IPS-15b (cell line): ENCODE results near the gene ZNF324.
"Not testable (repeated sequence)": the region's sequence is repeated elsewhere in the genome, so short reads cannot be mapped to it uniquely, and the experiment has no call there.

ENCODE experiments used
- H3K27me3 ChIP-seq: one replicate; pipeline ENCODE4 v1.6.1; 2013; ENCODE audit warnings: low read length; ENCODE audit not compliant: control insufficient read depth, insufficient read depth
- H3K36me3 ChIP-seq: one replicate; pipeline ENCODE4 v1.6.1; 2013; ENCODE audit warnings: low read length; ENCODE audit not compliant: control insufficient read depth, insufficient read depth
- H3K4me1 ChIP-seq: one replicate; pipeline ENCODE4 v1.6.1; 2013; ENCODE audit warnings: mild to moderate bottlenecking, low read length; ENCODE audit not compliant: control insufficient read depth, insufficient read depth
- H3K4me3 ChIP-seq: one replicate; pipeline ENCODE4 v1.5.1; 2013; ENCODE audit warnings: low read depth, low read length
- H3K9ac ChIP-seq: one replicate; pipeline ENCODE4 v1.6.1; 2013; ENCODE audit warnings: low read depth, mild to moderate bottlenecking, low read length
- H3K9me3 ChIP-seq: one replicate; pipeline ENCODE4 v1.6.1; 2013; ENCODE audit warnings: mild to moderate bottlenecking, low read length; ENCODE audit not compliant: control insufficient read depth, insufficient read depth

Gene ZNF324

GRCh38 chr19:58484349-58484748, 17.5 kb downstream of the ZNF324 start:
- H3K9me3 ChIP-seq, H3K4me1 ChIP-seq, H3K9ac ChIP-seq, H3K4me3 ChIP-seq, H3K36me3 ChIP-seq, H3K27me3 ChIP-seq: not testable (repeated sequence)

GRCh38 chr19:58491393-58491792, 24.5 kb downstream of the ZNF324 start:
- Histone ChIP-seq H3K27me3 (no peaks in the 10 kb centered on the region), H3K36me3 (no peaks in the 10 kb centered on the region), H3K4me3 (no peak overlapping the region), H3K4me1 (no peaks in the 10 kb centered on the region), H3K9ac (no peak overlapping the region), H3K9me3 (no peaks in the 10 kb centered on the region)

- H3K4me3 ChIP-seq = no peak overlapping the region
- H3K27me3 ChIP-seq = no peaks in the 10 kb centered on the region
- no peaks in the 10 kb centered on the region for H3K9me3 ChIP-seq
- H3K4me1 ChIP-seq = no peaks in the 10 kb centered on the region
- H3K36me3 ChIP-seq = no peaks in the 10 kb centered on the region
- H3K9ac ChIP-seq = no peak overlapping the region
These were observed 25.4 kb downstream of the ZNF324 start for GRCh38 chr19:58492265-58492664.

- peak overlapping the region; percentile 85 for H3K4me3 ChIP-seq
- H3K4me1 ChIP-seq = no peaks in the 10 kb centered on the region
- H3K9ac ChIP-seq = no peak overlapping the region
- H3K36me3 ChIP-seq = no peaks in the 10 kb centered on the region
- no peaks in the 10 kb centered on the region for H3K9me3 ChIP-seq
- H3K27me3 ChIP-seq = no peaks in the 10 kb centered on the region
These were observed 30.8 kb downstream of the ZNF324 start for GRCh38 chr19:58497634-58498170.

GRCh38 chr19:58498316-58499020, 31.6 kb downstream of the ZNF324 start:
- peak overlapping the region; percentile 56 for H3K9ac ChIP-seq
- no peaks in the 10 kb centered on the region for H3K4me1 ChIP-seq
- H3K36me3 ChIP-seq = no peaks in the 10 kb centered on the region
- H3K9me3 ChIP-seq = no peaks in the 10 kb centered on the region
- H3K4me3 ChIP-seq = peak overlapping the region; percentile 85
- no peaks in the 10 kb centered on the region for H3K27me3 ChIP-seq

- Histone ChIP-seq H3K4me1 (no peaks in the 10 kb centered on the region), H3K9me3 (no peaks in the 10 kb centered on the region)
These were observed 32.4 kb downstream of the ZNF324 start for GRCh38 chr19:58499021-58499927.

GRCh38 chr19:58500242-58500641, 33.4 kb downstream of the ZNF324 start:
- Histone ChIP-seq H3K9ac (peak overlapping the region; percentile 91), H3K4me1 (no peaks in the 10 kb centered on the region), H3K36me3 (no peaks in the 10 kb centered on the region), H3K9me3 (no peaks in the 10 kb centered on the region), H3K4me3 (peak overlapping the region; percentile 63), H3K27me3 (no peaks in the 10 kb centered on the region)

More at GRCh38 chr19:58499021-58499927, 32.4 kb downstream of the ZNF324 start:
- H3K4me3 ChIP-seq = peak overlapping the region; percentile 85
- H3K9ac ChIP-seq = peak overlapping the region; percentile 91
- no peaks in the 10 kb centered on the region for H3K27me3 ChIP-seq
- H3K36me3 ChIP-seq = no peaks in the 10 kb centered on the region

GRCh38 chr19:58507602-58508223, 40.8 kb downstream of the ZNF324 start:
- H3K4me3 ChIP-seq, H3K36me3 ChIP-seq, H3K9ac ChIP-seq, H3K4me1 ChIP-seq, H3K27me3 ChIP-seq, H3K9me3 ChIP-seq: not testable (repeated sequence)

GRCh38 chr19:58509731-58510083, 42.8 kb downstream of the ZNF324 start:
- Histone ChIP-seq H3K4me1 (peaks cover 3% of the 10 kb centered on the region), H3K36me3 (no peaks in the 10 kb centered on the region), H3K27me3 (no peaks in the 10 kb centered on the region), H3K9me3 (no peaks in the 10 kb centered on the region), H3K4me3 (no peak overlapping the region), H3K9ac (no peak overlapping the region)

GRCh38 chr19:58510084-58510862, 43.4 kb downstream of the ZNF324 start:
- H3K36me3 ChIP-seq = no peaks in the 10 kb centered on the region
- no peak overlapping the region for H3K4me3 ChIP-seq
- no peaks in the 10 kb centered on the region for H3K9me3 ChIP-seq
- peaks cover 3% of the 10 kb centered on the region for H3K4me1 ChIP-seq
- no peak overlapping the region for H3K9ac ChIP-seq
- H3K27me3 ChIP-seq = no peaks in the 10 kb centered on the region
